Esophagus muscularis mucosa (tissue), 4 donors: ENCODE measurements around the gene RELCH.

Experiments used
- CTCF ChIP-seq, 3 experiments: fragments of 200-600 bp in 2 of 3; fragments of 450-650 bp in 1 of 3; sonication (generic) in 2 of 3; IDR thresholded peaks; one replicate each; pipeline ENCODE4 v1.5.1; 2017 to 2019; ENCODE audit warnings: antibody characterized with exemption in 3 of 3, mild to moderate bottlenecking in 2 of 3, moderate library complexity in 1 of 3
- EP300 ChIP-seq: sonication (generic); formaldehyde crosslinking; IDR thresholded peaks from one replicate; pipeline ENCODE4 v1.6.1; 2017; ENCODE audit warnings: antibody characterized with exemption
- POLR2A ChIP-seq: fragments of 450-650 bp; IDR thresholded peaks from one replicate; pipeline ENCODE4 v1.6.1; 2017; ENCODE audit warnings: antibody characterized with exemption, moderate library complexity, mild to moderate bottlenecking, low read depth

- TF ChIP-seq EP300 = no peak
- TF ChIP-seq POLR2A = no peak
- no peak for TF ChIP-seq CTCF (IDR thresholded peaks at IDR 0.05)
These were observed 77.9 kb downstream of the RELCH start for GRCh38 chr18:62264984-62265383.
